Measurements from ENCODE around the gene GLCE.

Gene GLCE

GRCh38 chr15:69226023-69226355, 65.6 kb downstream of the GLCE start:
- DNase-seq (ENCODE audit: insufficient read length, low spot score), result no peak
- no peak for FAIRE-seq
- TF ChIP-seq POU2F2 (IDR thresholded peaks at IDR 0.05; ENCODE audit: low read depth, low read length), result no peak
- TF ChIP-seq SPI1 (IDR thresholded peaks at IDR 0.05; ENCODE audit: low read depth, low read length), result no peak
- TF ChIP-seq TAF1 (IDR thresholded peaks at IDR 0.05; ENCODE audit: low read depth, low read length), result no peak
- TF ChIP-seq POLR2A (IDR thresholded peaks at IDR 0.05; ENCODE audit: low read depth, low read length), result no peak

- TF ChIP-seq POLR2A (IDR thresholded peaks at IDR 0.05; ENCODE audit: low read depth, low read length), result no peak
- TF ChIP-seq POU2F2 (IDR thresholded peaks at IDR 0.05; ENCODE audit: low read depth, low read length), result no peak
- TF ChIP-seq SPI1 (IDR thresholded peaks at IDR 0.05; ENCODE audit: low read depth, low read length), result no peak
- no peak for TF ChIP-seq TAF1 (IDR thresholded peaks at IDR 0.05; ENCODE audit: low read depth, low read length)
- no peak for TF ChIP-seq POLR2AphosphoS5 (IDR thresholded peaks at IDR 0.05; ENCODE audit: low read depth, low read length)
- TF ChIP-seq PAX5 (IDR thresholded peaks at IDR 0.05; ENCODE audit: insufficient read depth, low read length, severe bottlenecking), result no peak
- DNase-seq (ENCODE audit: insufficient read length, low spot score), result no peak
- FAIRE-seq, result no peak
Observed at GRCh38 chr15:69232144-69232543, 71.7 kb downstream of the GLCE start.

- no peak for FAIRE-seq
- no peak for TF ChIP-seq POU2F2 (IDR thresholded peaks at IDR 0.05; ENCODE audit: low read depth, low read length)
- TF ChIP-seq PAX5 (IDR thresholded peaks at IDR 0.05; ENCODE audit: insufficient read depth, low read length, severe bottlenecking), result no peak
- DNase-seq (ENCODE audit: insufficient read length, low spot score), result no peak
Observed at GRCh38 chr15:69232765-69233164, 72.3 kb downstream of the GLCE start.

GRCh38 chr15:69234676-69235075, 74.2 kb downstream of the GLCE start:
- TF ChIP-seq POLR2A (IDR thresholded peaks at IDR 0.05; ENCODE audit: low read depth, low read length), result no peak
- TF ChIP-seq TAF1 (IDR thresholded peaks at IDR 0.05; ENCODE audit: low read depth, low read length), result no peak
- no peak for TF ChIP-seq POLR2AphosphoS5 (IDR thresholded peaks at IDR 0.05; ENCODE audit: low read depth, low read length)
- TF ChIP-seq PAX5 (IDR thresholded peaks at IDR 0.05; ENCODE audit: insufficient read depth, low read length, severe bottlenecking), result no peak
- no peak for TF ChIP-seq SPI1 (IDR thresholded peaks at IDR 0.05; ENCODE audit: low read depth, low read length)
- FAIRE-seq, result no peak
- DNase-seq (ENCODE audit: insufficient read length, low spot score), result no peak

- no peak for FAIRE-seq
Observed at GRCh38 chr15:69236505-69236904, 76.1 kb downstream of the GLCE start.

DNA sequence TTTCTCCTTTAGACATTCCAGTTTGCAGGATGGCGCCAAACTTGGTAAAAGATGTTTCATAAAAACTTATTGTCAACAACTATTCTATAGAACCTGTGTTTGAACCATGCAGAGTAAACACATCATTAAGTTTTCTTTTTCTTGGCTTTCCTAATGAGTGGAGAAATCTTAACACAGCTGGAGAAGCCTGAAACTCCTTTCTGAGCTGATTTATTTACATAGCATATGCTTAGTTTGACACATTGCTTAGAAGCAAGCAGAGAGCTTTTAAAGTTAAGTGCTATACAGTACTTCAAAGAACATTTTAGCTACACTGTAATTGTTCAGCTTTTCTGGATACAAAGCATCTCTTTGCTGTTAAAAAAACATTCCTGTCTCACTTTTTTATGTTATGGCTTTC, 77.3 kb downstream of the GLCE start:
- TF ChIP-seq POLR2AphosphoS5 (IDR thresholded peaks at IDR 0.05; ENCODE audit: low read depth, low read length), result no peak
- TF ChIP-seq PAX5 (IDR thresholded peaks at IDR 0.05; ENCODE audit: insufficient read depth, low read length, severe bottlenecking), result no peak
- no peak for TF ChIP-seq TAF1 (IDR thresholded peaks at IDR 0.05; ENCODE audit: low read depth, low read length)
- TF ChIP-seq SPI1 (IDR thresholded peaks at IDR 0.05; ENCODE audit: low read depth, low read length), result no peak
- TF ChIP-seq POLR2A (IDR thresholded peaks at IDR 0.05; ENCODE audit: low read depth, low read length), result no peak
- TF ChIP-seq POU2F2 (IDR thresholded peaks at IDR 0.05; ENCODE audit: low read depth, low read length), result no peak
- no peak for DNase-seq (ENCODE audit: insufficient read length, low spot score)
- no peak for FAIRE-seq

More at GRCh38 chr15:69236505-69236904, 76.1 kb downstream of the GLCE start:
- no peak for DNase-seq (ENCODE audit: insufficient read length, low spot score)
- TF ChIP-seq POLR2AphosphoS5 (IDR thresholded peaks at IDR 0.05; ENCODE audit: low read depth, low read length), result no peak
- TF ChIP-seq SPI1 (IDR thresholded peaks at IDR 0.05; ENCODE audit: low read depth, low read length), result no peak
- TF ChIP-seq TAF1 (IDR thresholded peaks at IDR 0.05; ENCODE audit: low read depth, low read length), result no peak
- no peak for TF ChIP-seq PAX5 (IDR thresholded peaks at IDR 0.05; ENCODE audit: insufficient read depth, low read length, severe bottlenecking)
- no peak for TF ChIP-seq POLR2A (IDR thresholded peaks at IDR 0.05; ENCODE audit: low read depth, low read length)

DNA sequence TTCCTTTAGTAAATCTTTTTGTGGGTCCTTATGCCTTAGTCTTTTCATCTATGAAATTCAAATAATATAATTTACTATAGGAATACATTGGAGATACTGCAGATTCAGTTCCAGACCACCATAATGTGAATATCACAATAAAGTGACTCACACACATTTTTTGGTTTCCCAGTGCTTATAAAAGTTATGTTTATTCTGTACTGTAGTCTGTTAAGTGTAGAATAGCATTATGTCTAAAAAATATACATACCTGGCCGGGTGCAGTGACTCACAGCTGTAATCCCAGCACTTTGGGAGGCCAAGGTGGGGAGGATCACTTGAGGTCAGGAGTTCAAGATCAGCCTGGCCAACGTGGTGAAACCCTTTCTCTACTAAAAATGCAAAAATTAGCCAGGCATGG, 84.4 kb downstream of the GLCE start:
- no peak for FAIRE-seq
- no peak for DNase-seq (ENCODE audit: insufficient read length, low spot score)
- TF ChIP-seq PAX5 (IDR thresholded peaks at IDR 0.05; ENCODE audit: insufficient read depth, low read length, severe bottlenecking), result no peak
- no peak for TF ChIP-seq SPI1 (IDR thresholded peaks at IDR 0.05; ENCODE audit: low read depth, low read length)
- no peak for TF ChIP-seq POU2F2 (IDR thresholded peaks at IDR 0.05; ENCODE audit: low read depth, low read length)
- TF ChIP-seq POLR2AphosphoS5 (IDR thresholded peaks at IDR 0.05; ENCODE audit: low read depth, low read length), result no peak
- no peak for TF ChIP-seq TAF1 (IDR thresholded peaks at IDR 0.05; ENCODE audit: low read depth, low read length)
- TF ChIP-seq POLR2A (IDR thresholded peaks at IDR 0.05; ENCODE audit: low read depth, low read length), result no peak

DNA sequence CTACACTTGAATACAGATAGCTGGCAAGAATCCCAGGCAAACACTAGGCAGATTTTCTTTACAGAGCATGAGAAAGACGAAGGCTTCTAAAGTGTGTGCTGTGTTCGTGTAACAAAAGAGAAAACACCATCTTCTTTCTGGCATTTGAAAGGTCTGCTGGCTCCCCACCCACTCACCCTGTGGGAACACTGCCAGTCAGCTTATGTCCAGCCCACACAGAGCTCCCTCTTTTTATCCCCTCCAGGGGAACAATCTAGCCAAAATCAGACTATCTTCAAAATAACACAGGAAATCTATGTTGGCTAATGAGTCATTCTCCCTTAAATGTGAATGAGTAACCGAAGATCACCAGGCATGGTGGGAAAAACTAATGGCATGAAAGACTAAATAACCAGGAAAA, 92.7 kb downstream of the GLCE start:
- TF ChIP-seq PAX5 (IDR thresholded peaks at IDR 0.05; ENCODE audit: insufficient read depth, low read length, severe bottlenecking), result no peak
- no peak for TF ChIP-seq SPI1 (IDR thresholded peaks at IDR 0.05; ENCODE audit: low read depth, low read length)
- TF ChIP-seq POLR2A (IDR thresholded peaks at IDR 0.05; ENCODE audit: low read depth, low read length), result no peak
- no peak for TF ChIP-seq POU2F2 (IDR thresholded peaks at IDR 0.05; ENCODE audit: low read depth, low read length)
- TF ChIP-seq TAF1 (IDR thresholded peaks at IDR 0.05; ENCODE audit: low read depth, low read length), result no peak
- TF ChIP-seq POLR2AphosphoS5 (IDR thresholded peaks at IDR 0.05; ENCODE audit: low read depth, low read length), result no peak
- DNase-seq (ENCODE audit: insufficient read length, low spot score) (no peak), FAIRE-seq (no peak)

GRCh38 chr15:69265347-69265955, 105.0 kb downstream of the GLCE start:
- FAIRE-seq (no peak), DNase-seq (ENCODE audit: insufficient read length, low spot score) (no peak)
- TF ChIP-seq POLR2A (IDR thresholded peaks at IDR 0.05; ENCODE audit: low read depth, low read length), result no peak
- TF ChIP-seq PAX5 (IDR thresholded peaks at IDR 0.05; ENCODE audit: insufficient read depth, low read length, severe bottlenecking), result no peak
- TF ChIP-seq POLR2AphosphoS5 (IDR thresholded peaks at IDR 0.05; ENCODE audit: low read depth, low read length), result no peak
- no peak for TF ChIP-seq SPI1 (IDR thresholded peaks at IDR 0.05; ENCODE audit: low read depth, low read length)
- TF ChIP-seq POU2F2 (IDR thresholded peaks at IDR 0.05; ENCODE audit: low read depth, low read length), result no peak

GRCh38 chr15:69271217-69271616, 110.8 kb downstream of the GLCE start:
- no peak for DNase-seq (ENCODE audit: insufficient read length, low spot score)
- no peak for FAIRE-seq
- TF ChIP-seq POU2F2 (IDR thresholded peaks at IDR 0.05; ENCODE audit: low read depth, low read length), result no peak
- no peak for TF ChIP-seq POLR2AphosphoS5 (IDR thresholded peaks at IDR 0.05; ENCODE audit: low read depth, low read length)
- no peak for TF ChIP-seq TAF1 (IDR thresholded peaks at IDR 0.05; ENCODE audit: low read depth, low read length)
- no peak for TF ChIP-seq POLR2A (IDR thresholded peaks at IDR 0.05; ENCODE audit: low read depth, low read length)
- no peak for TF ChIP-seq PAX5 (IDR thresholded peaks at IDR 0.05; ENCODE audit: insufficient read depth, low read length, severe bottlenecking)
- TF ChIP-seq SPI1 (IDR thresholded peaks at IDR 0.05; ENCODE audit: low read depth, low read length), result no peak
